NCI-H2107 treated with DMSO at 0.1 percent for 48 hours (cell line): Measurements from ENCODE around the gene AHNAK.

ENCODE experiments used
- DNase-seq: peaks from one replicate; lab custom pipeline; 2025; ENCODE audit not compliant: unreplicated experiment; lab: John Stamatoyannopoulos, UW

The AHNAK gene

DNA sequence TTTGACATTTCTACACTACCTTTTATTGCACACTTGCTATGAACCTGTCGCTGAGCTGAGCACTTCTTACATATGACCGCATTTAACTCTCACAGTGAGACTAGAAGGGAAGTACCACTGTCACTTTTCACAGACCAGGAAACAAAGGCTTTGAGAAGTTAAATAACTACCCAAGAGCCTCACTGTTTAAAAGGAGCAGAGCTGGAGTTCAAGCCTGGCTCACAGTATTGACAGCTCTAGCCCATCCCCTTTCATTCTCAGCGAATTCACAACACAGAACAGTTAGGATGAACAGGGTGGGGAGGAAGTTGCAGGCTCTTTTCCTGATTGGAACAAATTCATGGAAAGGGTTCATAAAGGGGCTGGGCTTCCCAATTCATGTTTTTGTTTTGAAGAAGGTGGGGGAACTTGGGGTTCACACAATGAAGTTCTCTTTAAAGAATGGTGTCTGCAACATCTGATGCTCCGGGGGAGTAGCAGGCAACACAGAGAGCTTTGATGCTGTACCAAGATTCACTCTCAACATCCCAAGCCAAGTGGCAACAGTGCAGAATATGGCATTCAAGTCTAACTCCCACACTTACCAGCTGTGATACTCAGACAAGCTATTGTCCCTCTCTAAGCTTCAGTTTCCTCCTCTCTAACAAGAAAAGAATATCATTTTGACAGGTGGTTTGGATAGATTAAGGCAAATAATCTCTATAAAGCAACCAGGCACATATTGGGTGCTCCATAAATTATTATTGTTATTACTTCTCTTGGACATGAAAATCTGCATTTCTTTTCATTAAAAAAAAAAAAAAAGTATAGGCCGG lies 110.6 kb downstream of the AHNAK start:
- no peak for DNase-seq

- DNase-seq = no peak
Observed at GRCh38 chr11:62433904-62434276, 112.7 kb downstream of the AHNAK start.

DNA sequence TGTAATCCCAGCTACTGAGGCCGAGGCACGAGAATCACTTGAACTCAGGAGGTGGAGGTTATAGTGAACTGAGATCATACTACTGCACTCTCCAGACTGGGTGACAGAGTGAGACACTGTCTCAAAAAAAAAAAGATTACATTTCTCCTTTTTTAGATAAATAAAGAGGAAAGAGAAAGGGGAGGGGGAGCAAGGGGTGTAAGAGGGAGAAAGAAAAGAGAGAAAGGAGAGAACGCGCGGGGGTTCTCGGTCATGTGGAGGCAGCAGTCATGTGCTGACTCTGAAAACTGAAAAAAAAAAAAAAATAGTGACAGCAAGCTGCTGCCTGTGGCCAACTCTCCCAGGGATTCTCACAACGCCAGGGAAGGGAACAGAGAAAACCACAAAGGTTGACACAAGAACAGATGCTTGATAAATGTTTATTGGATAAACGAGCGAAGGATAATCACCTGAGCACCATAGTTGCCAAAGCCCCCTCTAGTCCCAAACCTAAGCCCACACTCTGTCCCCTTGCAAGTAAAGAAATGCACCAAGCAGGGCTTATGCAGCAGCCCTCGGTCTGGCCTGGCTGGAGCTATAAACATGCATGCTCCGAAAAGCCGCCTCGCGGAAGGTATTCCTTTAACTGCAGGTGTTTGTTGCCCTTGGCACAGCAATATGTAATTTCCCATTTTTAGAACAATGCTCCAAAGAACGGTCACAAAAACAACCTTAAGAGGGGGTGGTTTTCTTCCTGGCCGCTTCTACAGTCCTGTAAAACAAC lies 113.3 kb downstream of the AHNAK start:
- DNase-seq = peak; percentile 63

DNA sequence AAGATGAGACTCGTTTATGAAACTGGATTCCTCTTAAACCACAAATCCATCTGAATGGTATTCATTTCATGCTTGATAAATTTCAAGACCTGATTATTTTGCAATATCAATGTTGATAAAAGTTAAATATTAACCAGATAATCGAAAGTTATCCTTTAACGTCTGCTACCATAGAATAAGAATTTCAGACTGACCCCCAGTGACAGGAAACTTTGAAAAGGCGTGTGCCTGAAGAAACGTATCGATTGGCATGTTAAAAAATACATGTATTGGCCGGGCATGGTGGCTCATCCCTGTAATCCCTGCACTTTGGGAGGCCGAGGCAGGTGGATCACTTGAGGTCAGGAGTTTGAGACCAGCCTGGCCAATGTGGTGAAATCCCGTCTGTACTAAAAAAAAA lies 113.9 kb downstream of the AHNAK start:
- no peak for DNase-seq

DNA sequence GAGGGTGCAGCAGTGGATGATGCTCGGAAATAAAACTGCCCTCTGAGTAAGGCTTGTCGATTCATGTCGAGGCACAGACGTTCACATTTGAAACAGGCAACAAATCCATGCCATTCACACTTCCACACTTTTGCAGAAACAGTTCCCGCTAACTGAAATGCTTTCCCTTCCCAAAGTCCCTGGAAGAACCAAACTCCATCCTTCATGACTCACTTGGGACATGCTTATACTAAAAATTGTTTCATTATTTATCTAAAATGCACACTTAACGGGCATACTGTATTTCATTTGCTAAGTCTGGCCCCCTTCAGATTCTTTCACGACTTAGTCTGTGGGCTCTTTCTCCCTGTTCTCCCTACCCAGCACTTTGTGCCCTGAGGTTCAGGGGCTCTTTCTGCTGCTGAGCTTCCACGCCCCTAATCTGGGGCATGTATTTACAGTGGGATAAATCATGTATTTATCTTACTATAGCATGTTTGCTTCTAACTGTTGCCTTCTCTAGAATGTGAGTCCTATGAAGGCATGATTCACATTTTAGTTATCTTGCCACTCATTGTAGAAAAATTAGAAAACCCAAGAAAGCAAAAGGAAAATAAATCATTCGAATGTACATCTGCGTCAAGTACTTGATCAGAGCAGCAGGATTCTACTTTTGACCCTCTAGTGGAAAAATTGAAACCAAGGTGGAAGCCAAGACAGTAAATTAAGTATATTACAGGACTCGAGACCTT lies 115.3 kb downstream of the AHNAK start:
- no peak for DNase-seq

DNA sequence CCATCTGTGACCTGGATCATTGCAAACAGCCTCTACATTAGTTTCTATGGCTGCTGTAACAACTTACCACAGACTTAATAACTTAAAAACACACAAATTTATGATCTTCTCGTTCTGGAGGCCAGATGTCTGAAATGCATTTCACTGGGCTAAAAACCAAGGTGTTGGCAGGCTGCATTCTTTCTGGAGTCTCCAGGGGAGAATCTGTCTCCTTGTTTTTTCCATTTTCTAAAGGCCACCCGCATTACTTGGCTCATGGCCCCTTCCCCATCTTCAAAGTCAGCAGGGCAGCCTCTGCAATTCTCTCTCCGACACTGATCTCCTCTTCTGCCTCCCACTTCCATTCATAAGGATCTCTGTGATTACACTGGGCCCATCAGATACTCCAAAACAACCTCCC lies 116.2 kb downstream of the AHNAK start:
- DNase-seq = no peak

GRCh38 chr11:62428871-62429560 lies 117.6 kb downstream of the AHNAK start:
- DNase-seq = no peak

DNA sequence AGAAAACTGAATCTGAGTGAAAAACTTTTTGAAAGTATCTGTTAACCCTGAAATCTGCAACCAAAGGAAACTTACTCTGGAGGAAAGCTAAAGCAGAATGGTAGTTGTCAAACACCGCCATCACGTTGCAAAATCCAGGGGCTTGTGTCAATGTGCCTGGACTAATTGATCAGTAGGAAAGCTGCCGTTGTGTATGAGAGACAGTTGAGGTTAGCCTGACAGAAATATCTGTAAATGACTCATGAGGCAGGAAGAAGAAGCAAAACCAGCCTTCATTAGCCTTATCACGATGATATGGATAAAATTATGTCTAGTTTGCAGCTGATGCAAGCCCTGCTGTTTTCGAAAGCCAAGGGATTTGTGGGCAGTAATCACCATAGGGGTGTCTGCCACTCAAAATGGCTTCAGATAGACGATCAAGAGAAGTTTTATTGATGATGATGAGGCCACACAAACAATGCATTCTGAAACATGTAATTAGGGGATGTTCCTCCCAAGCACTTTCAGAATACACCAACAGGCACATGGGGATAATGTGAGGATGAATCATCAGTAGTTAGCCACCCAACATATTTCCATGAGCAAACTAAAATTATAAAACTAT lies 118.9 kb downstream of the AHNAK start:
- DNase-seq = no peak

DNA sequence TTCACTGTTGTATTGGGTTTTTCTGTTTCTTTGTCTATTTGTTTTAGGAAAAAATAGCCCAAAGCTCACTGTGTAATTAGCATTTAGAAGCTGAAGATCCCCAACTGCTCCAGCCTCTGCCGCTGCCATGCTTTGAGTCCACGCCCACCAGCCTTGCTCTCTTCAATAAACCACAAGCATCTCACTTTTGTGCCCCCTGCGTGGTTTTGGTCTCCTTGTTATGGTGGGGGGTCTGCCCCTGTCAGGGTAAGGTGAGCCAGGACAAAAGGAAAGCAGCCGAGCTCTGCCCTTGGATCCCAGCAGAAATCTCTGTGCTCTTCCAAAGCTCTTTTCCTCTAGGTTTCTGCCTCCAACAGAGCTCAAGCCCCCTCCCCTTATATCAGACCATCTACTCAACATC lies 123.6 kb downstream of the AHNAK start:
- no peak for DNase-seq

- DNase-seq = no peak
Observed at GRCh38 chr11:62421996-62422395, 124.6 kb downstream of the AHNAK start.

- no peak for DNase-seq
Observed at GRCh38 chr11:62420882-62421281, 125.7 kb downstream of the AHNAK start.

DNA sequence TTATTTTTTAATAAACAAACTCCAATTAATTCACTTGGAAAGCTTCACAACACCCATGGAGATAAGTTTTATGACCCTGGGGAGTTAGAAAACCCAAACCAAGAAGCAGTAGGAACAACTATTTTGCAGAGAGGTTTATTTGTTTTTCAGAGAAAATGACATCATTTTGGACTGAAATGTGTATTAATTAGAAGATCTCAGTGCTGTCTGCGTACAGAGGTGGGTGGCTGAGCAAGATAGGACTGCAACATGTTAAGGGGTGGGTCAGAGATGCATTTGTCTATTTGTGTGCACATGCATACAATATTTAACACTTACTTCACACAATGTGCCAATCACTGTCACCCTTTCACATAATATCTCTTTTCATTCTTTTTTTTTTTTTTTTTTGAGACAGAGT lies 126.7 kb downstream of the AHNAK start:
- no peak for DNase-seq

DNA sequence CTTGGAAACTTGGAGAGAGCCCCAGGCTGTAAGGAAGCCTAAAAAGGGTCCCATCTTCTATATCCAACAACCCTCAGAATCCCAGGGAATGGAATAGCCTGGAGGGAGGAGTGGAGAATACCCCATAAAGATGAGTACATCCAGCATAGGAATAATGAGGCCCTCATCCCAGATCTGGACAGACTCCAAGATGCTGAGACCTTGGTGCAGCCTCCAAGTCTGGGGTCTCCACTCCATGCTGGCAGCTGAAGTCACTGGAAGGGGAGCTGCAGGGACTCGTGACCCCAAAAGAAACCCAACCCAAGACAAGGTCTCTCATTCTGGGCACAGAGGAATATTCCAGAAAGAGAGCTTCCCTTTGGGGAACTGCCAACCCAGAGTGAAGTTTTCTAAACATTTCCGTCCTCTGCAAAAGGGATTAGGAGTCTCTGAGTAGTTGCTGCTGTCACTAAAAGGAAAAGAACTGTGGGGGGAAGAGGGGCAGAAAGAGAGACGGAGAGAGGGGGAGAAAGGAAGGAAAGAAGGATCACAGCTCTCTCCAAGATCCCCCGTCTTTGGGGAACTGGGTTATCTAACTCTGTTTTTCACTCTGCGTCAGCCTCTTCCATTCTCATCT lies 127.2 kb downstream of the AHNAK start:
- no peak for DNase-seq

DNA sequence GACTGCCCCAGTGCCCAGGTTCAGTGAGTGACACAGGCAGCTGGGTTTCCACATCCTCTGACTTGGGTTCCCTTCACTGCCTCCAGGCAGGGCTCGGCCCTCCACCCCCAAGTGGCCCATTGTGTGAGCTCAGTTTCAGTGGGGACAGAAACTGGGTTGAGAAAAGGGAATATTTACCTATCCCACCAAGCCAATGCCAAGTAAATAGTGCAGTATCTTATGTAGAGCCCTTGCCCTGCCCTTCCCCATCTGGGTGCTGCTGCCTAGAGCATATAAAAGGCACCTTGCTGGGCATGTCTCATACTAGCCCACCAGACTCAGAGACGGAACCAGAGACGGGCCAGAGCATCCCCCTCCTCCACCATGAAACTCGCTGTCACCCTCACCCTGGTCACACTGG lies 127.9 kb downstream of the AHNAK start, which contains the start of gene SCGB1A1:
Gene SCGB1A1 (plus strand): TSS at position 301 of the 400 bp plus-strand sequence. CDS start 63 bp downstream, at position 364.
- DNase-seq = no peak

GRCh38 chr11:62418136-62418535 lies 128.5 kb downstream of the AHNAK start:
- DNase-seq = no peak

GRCh38 chr11:62416596-62416995 lies 130.0 kb downstream of the AHNAK start:
- DNase-seq = no peak

DNA sequence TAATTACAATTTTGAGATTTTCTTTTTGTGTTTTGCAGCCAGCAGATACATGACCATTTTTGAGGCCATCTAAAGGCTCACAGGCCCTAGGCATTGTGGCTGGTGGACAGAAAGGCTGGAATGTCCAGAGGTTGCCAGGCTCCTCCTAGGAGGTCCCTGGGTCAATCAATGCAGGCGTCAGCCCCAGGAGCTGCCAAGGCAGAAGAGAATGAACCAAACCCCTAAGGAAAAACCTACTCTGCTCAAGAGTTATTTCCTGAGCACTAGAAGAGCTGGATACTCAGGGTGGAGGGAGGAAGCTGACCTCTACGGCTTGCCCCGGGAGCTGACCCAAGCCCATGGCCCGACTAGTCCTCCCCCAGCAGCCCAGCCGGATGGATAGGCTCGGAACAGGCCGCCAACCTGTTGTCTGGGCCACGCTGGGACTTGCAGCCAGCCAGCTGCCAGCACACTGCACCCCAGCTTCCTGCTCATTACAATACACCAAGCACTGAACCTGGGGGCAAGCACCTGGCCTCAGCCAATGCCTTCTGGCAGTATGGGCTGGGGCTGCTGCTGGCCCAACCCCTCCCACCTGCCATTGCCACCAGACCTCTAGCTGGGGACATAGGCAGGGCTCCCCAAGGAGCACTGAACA lies 133.4 kb downstream of the AHNAK start:
- no peak for DNase-seq

- DNase-seq = no peak
Observed at GRCh38 chr11:62411524-62411923, 135.1 kb downstream of the AHNAK start.

DNA sequence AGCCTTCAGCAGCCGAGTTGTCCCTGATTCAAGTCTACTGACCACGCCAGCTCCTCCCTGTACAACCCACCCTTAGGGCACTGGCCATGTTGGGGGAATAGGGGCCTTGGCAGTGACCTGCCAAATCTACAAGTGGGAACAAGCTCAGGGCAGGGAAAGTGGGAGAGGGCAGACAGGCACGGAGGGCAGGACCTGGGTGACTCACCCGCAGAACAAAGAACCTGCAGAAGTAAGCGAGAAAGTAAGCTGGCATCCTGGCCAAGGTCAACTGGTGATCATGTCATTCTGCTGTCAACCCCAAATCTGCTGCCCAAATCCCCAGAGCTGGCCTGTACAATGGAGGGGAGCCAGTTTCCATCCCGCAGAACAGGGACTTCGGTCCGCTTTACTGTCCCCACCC lies 135.6 kb downstream of the AHNAK start:
- DNase-seq = no peak

- DNase-seq = no peak
Observed at GRCh38 chr11:62409831-62410230, 136.8 kb downstream of the AHNAK start.
